Posterior vena cava (tissue), 2 donors: Measurements from ENCODE around the gene BPIFA1. TPM values are rescaled to one million over a fixed set of nuclear protein-coding genes. Genes with fewer than 3 reads are reported as not detected.

Experiments used
- DNase-seq: peaks from one replicate; pipeline ENCODE4 v3.0.0-alpha.2; 2020; ENCODE audit warnings: low spot score
- intact Hi-C, 2 donors: fragments of 100-400 bp; cut with DNase I; formaldehyde crosslinking; loops; one replicate each; pipeline versions ENCODE4 v1.14.1 to v1.14.2; 2022 to 2023
- long read RNA-seq, 2 donors: library from polyadenylated mRNA; unstranded; transcript quantifications; one replicate each; pipeline ENCODE4 v2.0.0, GENCODE V29; 2020 to 2021
- total RNA-seq, 2 donors: library from RNA; stranded (reverse); fragmentation: NEBNext Ultra II Directional; extraction: Animal tissue kit (Norgen Biotek cat#: 25700); gene quantifications; one replicate each; pipeline ENCODE4 v1.2.1, GENCODE V29; 2021
- donor health status: DM: yes; HTN: yes; CAD: no.
- donor health status: DM: yes; HTN: yes; CAD: no.

The BPIFA1 gene
- not detected for total RNA-seq
- long read RNA-seq, donor 1, result 0 reads
- long read RNA-seq, donor 2, result 0 reads

GRCh38 chr20:33235696-33236095 is at the start of gene BPIFA1:
TSS of gene BPIFA1 (plus strand) at chr20:33235996. CDS start at chr20:33237712, 1,716 bp downstream.
- no peak for DNase-seq
- intact Hi-C loops, result no loop called here

- DNase-seq, result no peak
- intact Hi-C loops, result no loop called here
These were observed 48.3 kb upstream of the BPIFA1 start for GRCh38 chr20:33187491-33187890.

GRCh38 chr20:33188421-33188820 is 47.4 kb upstream of the BPIFA1 start:
- DNase-seq, result no peak
- intact Hi-C loops, result no loop called here

- DNase-seq, result no peak
- intact Hi-C loops, result no loop called here
These were observed 44.3 kb upstream of the BPIFA1 start for GRCh38 chr20:33191484-33191883.

GRCh38 chr20:33191955-33192354 is 43.8 kb upstream of the BPIFA1 start:
- intact Hi-C loops, result no loop called here

GRCh38 chr20:33192912-33193501 is 42.8 kb upstream of the BPIFA1 start:
- DNase-seq, result no peak
- intact Hi-C loops, result no loop called here

More at GRCh38 chr20:33191955-33192354, 43.8 kb upstream of the BPIFA1 start:
- DNase-seq, result no peak

- intact Hi-C loops, result no loop called here
- no peak for DNase-seq
These were observed 36.8 kb upstream of the BPIFA1 start for GRCh38 chr20:33199026-33199425.

- no peak for DNase-seq
- intact Hi-C loops, result no loop called here
These were observed 33.3 kb upstream of the BPIFA1 start for GRCh38 chr20:33202451-33202850.

GRCh38 chr20:33203444-33203843 is 32.4 kb upstream of the BPIFA1 start:
- intact Hi-C loops, result no loop called here
- no peak for DNase-seq

- intact Hi-C loops, result no loop called here
- peak; percentile 83 for DNase-seq
These were observed 26.0 kb upstream of the BPIFA1 start for GRCh38 chr20:33209789-33210188.

GRCh38 chr20:33210371-33210770 is 25.4 kb upstream of the BPIFA1 start:
- intact Hi-C loops, result no loop called here
- no peak for DNase-seq

GRCh38 chr20:33211817-33212424 is 23.9 kb upstream of the BPIFA1 start:
- no peak for DNase-seq
- intact Hi-C loops, result no loop called here

- intact Hi-C loops, result no loop called here
- no peak for DNase-seq
These were observed 18.7 kb upstream of the BPIFA1 start, which contains the start of gene BPIFA3 for GRCh38 chr20:33217052-33217451. TSS of gene BPIFA3 (plus strand) at chr20:33217352. CDS start at chr20:33217537, 185 bp downstream.

- no peak for DNase-seq
- intact Hi-C loops, result no loop called here
These were observed 11.4 kb upstream of the BPIFA1 start for GRCh38 chr20:33224399-33224798.

- no peak for DNase-seq
- intact Hi-C loops, result loop anchor here in 1 of 2 donors (5.0 kb wide), 1 partner anchor 843 kb away; no protein-coding TSS in a partner anchor
These were observed 6.0 kb upstream of the BPIFA1 start for GRCh38 chr20:33229843-33230242.

- no peak for DNase-seq
- intact Hi-C loops, result no loop called here
These were observed 4.6 kb upstream of the BPIFA1 start for GRCh38 chr20:33231237-33231636.

- intact Hi-C loops, result no loop called here
- DNase-seq, result no peak
These were observed 3.2 kb upstream of the BPIFA1 start for GRCh38 chr20:33232486-33233072.

- no peak for DNase-seq
- intact Hi-C loops, result no loop called here
These were observed 2.5 kb upstream of the BPIFA1 start for GRCh38 chr20:33233129-33233774.

- intact Hi-C loops, result no loop called here
These were observed 1.7 kb upstream of the BPIFA1 start for GRCh38 chr20:33234050-33234449.

GRCh38 chr20:33236351-33236750 is 555 bp downstream of the BPIFA1 start:
- intact Hi-C loops, result no loop called here
- no peak for DNase-seq

More at GRCh38 chr20:33234050-33234449, 1.7 kb upstream of the BPIFA1 start:
- no peak for DNase-seq
